Astrocyte of the cerebellum (primary cell): Measurements from ENCODE around the gene C11orf21.

Experiments
- DNase-seq: peaks from one replicate; pipeline ENCODE4 v3.0.0-alpha.2; 2011; ENCODE audit warnings: low read depth
- H3K4me3 ChIP-seq: 2 replicates; pipeline ENCODE4 v1.5.1; 2011; ENCODE audit warnings: mild to moderate bottlenecking, low read depth, low read length, moderate library complexity
- in situ Hi-C: cut with HindIII; loops from 2 replicates; pipeline ENCODE4 v1.10.0; 2017; ENCODE audit warnings: low sequenced_read_pairs
- TF ChIP-seq, protein P1 (sequence below): IDR thresholded peaks from 2 replicates; pipeline ENCODE4 v1.5.1; 2012; ENCODE audit warnings: low read length, low read depth, moderate library complexity, mild to moderate bottlenecking; ENCODE audit errors: missing control alignments

C11orf21 gene

DNA sequence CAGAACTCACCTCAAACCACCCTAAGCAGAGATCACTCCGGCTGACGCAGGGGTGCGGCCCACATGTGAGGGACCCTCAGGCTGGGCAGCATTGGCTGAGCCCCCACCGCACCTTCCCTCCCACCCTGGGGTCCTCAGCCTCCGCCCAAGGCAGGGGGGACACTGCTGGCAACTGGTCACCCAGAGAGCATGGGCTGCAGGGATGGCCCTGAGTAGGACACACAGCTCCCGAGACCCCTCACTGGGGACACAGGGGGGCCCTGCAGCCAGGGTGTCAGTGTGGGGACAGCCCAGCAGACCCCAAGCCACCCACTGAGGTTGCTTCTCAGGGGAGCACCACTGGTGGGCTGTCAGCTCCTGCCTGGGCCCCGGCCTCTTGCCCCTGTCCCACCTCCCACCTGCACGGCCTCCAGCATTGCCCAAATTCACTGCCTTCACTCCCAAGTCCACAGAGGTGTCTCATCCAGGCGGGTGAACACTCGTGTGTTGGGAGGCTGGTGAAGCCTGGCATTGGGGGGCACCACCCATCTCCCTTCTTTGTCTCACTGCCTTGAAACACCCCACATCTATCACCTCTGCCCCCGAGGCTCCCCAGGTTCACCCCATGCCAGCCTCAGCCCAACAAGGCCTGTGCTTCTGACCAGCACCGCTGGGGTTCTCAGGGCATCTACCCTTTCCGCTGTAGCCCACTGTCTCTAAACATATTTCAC is 4.7 kb downstream of the C11orf21 start:
- DNase-seq: no peak
- TF ChIP-seq, protein P1, sequence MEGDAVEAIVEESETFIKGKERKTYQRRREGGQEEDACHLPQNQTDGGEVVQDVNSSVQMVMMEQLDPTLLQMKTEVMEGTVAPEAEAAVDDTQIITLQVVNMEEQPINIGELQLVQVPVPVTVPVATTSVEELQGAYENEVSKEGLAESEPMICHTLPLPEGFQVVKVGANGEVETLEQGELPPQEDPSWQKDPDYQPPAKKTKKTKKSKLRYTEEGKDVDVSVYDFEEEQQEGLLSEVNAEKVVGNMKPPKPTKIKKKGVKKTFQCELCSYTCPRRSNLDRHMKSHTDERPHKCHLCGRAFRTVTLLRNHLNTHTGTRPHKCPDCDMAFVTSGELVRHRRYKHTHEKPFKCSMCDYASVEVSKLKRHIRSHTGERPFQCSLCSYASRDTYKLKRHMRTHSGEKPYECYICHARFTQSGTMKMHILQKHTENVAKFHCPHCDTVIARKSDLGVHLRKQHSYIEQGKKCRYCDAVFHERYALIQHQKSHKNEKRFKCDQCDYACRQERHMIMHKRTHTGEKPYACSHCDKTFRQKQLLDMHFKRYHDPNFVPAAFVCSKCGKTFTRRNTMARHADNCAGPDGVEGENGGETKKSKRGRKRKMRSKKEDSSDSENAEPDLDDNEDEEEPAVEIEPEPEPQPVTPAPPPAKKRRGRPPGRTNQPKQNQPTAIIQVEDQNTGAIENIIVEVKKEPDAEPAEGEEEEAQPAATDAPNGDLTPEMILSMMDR: no peak
- no peak overlapping the region for H3K4me3 ChIP-seq
- in situ Hi-C loops: loop anchor here (5.0 kb wide), 2 partner anchors 55 to 115 kb away; no protein-coding TSS in a partner anchor

DNA sequence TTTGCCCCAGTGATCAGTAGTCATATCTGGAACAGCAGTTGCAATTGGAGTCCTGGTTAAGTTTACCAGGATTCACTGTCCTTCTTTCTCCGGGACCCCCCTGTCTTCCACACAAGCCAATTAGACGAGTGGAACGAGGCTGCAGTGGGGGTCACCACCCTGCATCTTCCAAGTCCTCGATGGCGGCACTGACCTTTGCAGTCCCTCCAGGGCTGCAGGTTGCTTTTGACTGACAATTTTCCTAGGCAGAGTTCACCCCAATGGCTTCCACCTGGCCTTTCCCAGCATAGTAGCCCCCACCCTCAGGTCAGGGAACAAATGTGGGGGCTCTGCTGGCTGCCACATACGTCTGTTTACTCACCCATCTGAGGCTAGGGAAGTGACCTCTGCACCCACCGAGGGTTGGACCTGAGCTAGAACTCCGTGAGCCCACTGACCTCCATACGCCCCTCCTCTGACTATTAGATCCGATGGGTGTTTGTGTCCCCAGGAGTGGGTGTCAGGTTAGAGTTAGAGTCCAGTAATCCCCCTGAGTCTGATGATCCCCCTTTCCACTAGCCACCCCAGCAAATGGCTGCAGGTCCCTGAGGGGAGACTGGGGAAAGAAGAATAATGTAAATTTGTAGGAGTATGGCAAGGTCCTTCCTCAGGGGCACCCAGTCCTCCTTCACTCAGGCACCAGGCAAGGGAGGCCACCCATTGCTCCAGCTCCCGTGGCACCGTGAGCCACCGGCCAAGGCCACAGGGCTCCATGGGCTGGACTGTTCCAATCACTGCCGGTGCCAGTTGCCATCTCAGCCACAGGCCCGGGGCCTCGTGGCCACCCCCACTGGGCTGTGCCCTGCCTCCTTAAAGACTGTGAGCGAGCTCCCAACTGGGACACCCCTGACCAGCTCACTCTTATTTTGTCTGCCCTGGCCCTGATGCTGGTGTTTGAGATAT is 5.5 kb downstream of the C11orf21 start:
- in situ Hi-C loops: loop anchor here (5.0 kb wide), 2 partner anchors 54 to 114 kb away; no protein-coding TSS in a partner anchor

DNA sequence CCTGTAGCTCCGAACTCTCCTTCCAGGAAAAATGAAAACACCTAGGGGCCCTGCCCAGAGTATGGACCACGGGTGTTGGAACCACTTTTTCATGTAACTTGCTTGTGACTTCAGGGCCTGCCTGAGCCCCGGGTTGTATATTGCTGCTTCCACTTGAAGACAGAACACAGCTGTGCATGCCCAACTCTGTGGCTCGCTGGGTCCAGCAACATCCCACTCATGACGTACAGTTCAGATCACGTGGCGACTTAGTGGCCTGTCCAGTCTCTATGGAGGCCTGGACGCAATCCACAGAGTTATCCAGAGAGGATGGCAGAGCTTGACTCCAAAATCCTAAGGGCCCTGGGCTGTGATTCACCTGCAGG is 6.8 kb downstream of the C11orf21 start:
- in situ Hi-C loops: loop anchor here (5.0 kb wide), 2 partner anchors 53 to 113 kb away; no protein-coding TSS in a partner anchor
- H3K4me3 ChIP-seq: no peak overlapping the region
- TF ChIP-seq, protein P1: no peak
- DNase-seq: no peak

More for the DNA sequence above, 5.5 kb downstream of the C11orf21 start:
- no peak for DNase-seq
- no peak overlapping the region for H3K4me3 ChIP-seq
- TF ChIP-seq, protein P1: no peak

DNA sequence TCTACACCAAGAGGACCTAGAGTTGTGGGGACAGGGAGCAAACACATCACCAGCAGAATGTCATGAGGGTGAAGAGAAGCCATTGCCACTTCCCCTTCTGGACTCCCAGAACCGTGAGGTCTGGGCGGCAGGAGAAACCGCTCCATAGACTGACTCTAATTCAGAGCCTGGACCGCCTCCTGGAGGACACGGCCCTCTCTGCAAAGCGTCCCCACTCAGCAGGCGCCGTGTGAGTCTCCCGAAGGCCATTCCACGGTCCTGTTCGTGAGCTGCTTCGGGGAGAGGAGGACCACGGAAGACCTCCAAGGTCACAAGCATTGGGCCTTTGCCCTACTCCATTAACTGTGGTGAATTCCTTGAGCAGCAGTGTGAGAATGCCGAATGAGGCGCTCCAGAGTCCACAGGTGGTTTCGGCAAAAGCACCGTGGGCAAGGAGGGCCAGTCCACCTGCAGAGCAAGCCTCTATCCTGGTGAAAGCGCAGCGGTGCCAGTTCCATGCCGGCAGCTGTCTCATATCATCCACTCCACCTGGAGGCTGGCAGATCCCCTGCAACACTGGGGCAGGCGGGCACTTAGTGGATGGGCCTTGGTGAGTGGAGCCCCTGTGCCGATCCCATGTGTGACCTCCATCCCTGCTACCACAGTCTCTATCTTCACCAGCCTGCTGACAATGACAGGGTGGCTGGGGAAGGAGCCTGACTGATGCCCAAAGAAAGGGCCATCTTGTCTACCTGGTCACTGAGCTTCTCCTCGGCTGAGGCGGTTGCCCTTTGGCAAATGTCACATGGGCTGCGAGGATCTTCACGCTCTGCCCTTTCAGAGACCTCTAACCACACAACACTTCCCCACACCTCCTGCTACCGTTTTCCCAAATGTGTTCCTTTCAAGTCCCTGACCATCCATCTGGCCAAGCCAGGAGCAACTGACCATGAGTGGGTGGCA is 7.5 kb downstream of the C11orf21 start:
- no peak for DNase-seq
- no peak overlapping the region for H3K4me3 ChIP-seq
- TF ChIP-seq, protein P1: no peak
- in situ Hi-C loops: no loop called here

DNA sequence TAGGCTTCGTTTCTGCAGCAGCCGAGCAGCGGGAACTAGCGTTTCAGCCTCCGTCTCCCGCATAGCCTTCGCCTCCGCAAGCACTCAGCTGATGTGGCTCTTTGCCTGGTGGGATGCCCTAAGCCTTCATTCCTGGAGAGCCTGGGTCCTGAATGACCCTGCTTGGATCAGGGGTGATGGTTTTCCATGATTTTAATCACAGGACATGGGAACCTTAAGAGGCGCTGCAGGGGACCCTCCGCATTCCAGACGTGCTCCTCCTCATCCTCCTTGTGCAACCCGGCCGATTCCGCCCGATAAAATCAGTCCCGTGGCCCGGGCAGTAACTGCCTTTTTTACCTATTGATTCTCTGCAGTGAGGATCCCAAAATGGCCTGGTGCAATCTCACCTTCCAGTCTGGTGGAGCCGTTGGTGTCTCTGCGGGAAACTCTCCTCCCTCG is 8.2 kb downstream of the C11orf21 start:
- H3K4me3 ChIP-seq: no peak overlapping the region
- TF ChIP-seq, protein P1: no peak
- DNase-seq: no peak
- in situ Hi-C loops: no loop called here

DNA sequence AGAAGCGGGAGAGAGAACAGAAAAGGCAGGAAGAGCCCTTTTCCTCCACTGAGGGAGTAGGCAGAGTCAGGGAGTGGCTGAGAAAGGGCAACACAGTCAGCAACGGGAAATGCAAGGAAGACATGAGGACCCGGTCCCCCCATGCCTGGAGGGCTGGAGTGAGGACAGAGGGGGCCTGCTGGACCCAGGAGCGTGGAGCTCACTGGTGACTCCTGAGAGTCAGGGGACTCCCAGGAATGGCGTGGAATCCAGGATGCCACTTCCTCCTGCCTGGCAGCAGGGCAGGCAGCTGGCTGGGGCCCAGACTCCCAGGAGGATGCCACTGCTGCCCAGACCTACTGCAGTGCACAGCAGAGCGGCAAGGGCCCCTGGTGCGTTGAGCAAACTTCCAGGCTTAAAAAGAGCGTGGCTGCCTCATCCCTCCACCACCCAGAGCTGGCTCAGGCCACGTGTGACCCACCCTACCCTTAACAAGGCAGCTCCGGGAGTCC is 11.3 kb downstream of the C11orf21 start:
- no peak for DNase-seq
- in situ Hi-C loops: no loop called here
- H3K4me3 ChIP-seq: no peak overlapping the region
- TF ChIP-seq, protein P1: no peak
